Liver (tissue), 2 donors: Measurements from ENCODE around the gene LY6G5B.

Experiments used
- TF ChIP-seq, protein P1 (sequence below): fragments of 150-350 bp; IDR thresholded peaks from 2 replicates; pipeline ENCODE4 v1.5.1; 2017; ENCODE audit warnings: improper control_type of control experiment, low read depth, low read length; ENCODE audit not compliant: missing input control
- TF ChIP-seq, protein P2 (sequence below): IDR thresholded peaks from 2 replicates; pipeline ENCODE4 v1.6.1; 2016; ENCODE audit warnings: antibody characterized with exemption, mild to moderate bottlenecking
- donor health status: healthy.

DNA sequence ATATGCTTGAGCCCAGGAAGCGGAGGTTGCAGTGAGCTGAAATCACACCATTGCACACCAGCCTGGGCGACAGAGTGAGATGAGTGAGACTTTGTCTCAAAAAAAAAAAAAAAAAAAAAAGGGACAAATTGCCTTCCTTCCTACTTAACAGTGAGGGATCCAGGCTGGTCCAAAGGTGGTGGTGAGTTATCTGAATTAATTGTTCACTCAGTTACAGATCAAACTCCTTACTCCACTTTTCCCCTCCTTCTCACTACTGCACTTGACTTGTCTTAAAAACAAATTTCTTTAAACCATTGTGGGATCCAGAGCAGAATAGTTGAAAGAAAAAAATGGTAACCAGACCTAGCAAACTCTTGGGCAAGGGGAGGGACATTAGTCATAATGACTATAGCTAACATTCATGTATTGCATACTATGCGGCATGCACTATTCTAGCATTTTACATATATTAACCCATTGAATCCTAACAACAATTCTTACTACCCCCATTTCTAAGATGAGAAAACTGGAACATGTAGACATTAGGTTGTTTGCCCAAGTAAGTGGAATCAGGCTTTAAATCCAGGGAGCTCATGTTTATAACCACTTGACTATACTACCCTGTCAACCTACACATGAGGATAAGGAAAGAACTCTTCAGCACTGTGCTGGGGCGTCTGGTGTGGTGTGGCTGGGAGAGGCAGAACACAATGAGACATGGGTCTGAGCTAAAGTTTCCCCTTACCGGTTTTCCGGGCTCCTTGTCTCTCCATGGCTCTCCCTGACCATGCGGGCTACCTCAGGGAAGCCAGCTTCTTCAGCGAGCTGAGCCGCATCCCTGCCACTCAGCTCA, 6.4 kb upstream of the LY6G5B start:
- TF ChIP-seq, protein P1, sequence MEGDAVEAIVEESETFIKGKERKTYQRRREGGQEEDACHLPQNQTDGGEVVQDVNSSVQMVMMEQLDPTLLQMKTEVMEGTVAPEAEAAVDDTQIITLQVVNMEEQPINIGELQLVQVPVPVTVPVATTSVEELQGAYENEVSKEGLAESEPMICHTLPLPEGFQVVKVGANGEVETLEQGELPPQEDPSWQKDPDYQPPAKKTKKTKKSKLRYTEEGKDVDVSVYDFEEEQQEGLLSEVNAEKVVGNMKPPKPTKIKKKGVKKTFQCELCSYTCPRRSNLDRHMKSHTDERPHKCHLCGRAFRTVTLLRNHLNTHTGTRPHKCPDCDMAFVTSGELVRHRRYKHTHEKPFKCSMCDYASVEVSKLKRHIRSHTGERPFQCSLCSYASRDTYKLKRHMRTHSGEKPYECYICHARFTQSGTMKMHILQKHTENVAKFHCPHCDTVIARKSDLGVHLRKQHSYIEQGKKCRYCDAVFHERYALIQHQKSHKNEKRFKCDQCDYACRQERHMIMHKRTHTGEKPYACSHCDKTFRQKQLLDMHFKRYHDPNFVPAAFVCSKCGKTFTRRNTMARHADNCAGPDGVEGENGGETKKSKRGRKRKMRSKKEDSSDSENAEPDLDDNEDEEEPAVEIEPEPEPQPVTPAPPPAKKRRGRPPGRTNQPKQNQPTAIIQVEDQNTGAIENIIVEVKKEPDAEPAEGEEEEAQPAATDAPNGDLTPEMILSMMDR = no peak
- TF ChIP-seq, protein P2, sequence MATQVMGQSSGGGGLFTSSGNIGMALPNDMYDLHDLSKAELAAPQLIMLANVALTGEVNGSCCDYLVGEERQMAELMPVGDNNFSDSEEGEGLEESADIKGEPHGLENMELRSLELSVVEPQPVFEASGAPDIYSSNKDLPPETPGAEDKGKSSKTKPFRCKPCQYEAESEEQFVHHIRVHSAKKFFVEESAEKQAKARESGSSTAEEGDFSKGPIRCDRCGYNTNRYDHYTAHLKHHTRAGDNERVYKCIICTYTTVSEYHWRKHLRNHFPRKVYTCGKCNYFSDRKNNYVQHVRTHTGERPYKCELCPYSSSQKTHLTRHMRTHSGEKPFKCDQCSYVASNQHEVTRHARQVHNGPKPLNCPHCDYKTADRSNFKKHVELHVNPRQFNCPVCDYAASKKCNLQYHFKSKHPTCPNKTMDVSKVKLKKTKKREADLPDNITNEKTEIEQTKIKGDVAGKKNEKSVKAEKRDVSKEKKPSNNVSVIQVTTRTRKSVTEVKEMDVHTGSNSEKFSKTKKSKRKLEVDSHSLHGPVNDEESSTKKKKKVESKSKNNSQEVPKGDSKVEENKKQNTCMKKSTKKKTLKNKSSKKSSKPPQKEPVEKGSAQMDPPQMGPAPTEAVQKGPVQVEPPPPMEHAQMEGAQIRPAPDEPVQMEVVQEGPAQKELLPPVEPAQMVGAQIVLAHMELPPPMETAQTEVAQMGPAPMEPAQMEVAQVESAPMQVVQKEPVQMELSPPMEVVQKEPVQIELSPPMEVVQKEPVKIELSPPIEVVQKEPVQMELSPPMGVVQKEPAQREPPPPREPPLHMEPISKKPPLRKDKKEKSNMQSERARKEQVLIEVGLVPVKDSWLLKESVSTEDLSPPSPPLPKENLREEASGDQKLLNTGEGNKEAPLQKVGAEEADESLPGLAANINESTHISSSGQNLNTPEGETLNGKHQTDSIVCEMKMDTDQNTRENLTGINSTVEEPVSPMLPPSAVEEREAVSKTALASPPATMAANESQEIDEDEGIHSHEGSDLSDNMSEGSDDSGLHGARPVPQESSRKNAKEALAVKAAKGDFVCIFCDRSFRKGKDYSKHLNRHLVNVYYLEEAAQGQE = no peak
